GM23248 (cell line): ENCODE data around the gene INSM1. TPM values are rescaled to one million over a fixed set of nuclear protein-coding genes. Genes with fewer than 3 reads are reported as not detected.

Source experiments
- DNase-seq: peaks from one replicate; pipeline ENCODE4 v3.0.0-alpha.2; 2015
- H2AFZ ChIP-seq: fragments of 200-600 bp; sonication (generic); 2 replicates; pipeline ENCODE4 v1.6.1; 2016; ENCODE audit warnings: antibody characterized with exemption
- H3F3A ChIP-seq: fragments of 200-600 bp; sonication (generic); 2 replicates; pipeline ENCODE4 v1.6.1; 2016; ENCODE audit warnings: mild to moderate bottlenecking, antibody characterized with exemption, mixed run types; ENCODE audit not compliant: insufficient read depth
- H3K27ac ChIP-seq: fragments of 200-600 bp; sonication (generic); 2 replicates; pipeline ENCODE4 v1.5.1; 2016; ENCODE audit warnings: mild to moderate bottlenecking
- H3K27me3 ChIP-seq: fragments of 200-600 bp; sonication (generic); replicated peaks from 2 replicates; pipeline ENCODE4 v1.6.1; 2016; ENCODE audit warnings: mild to moderate bottlenecking; ENCODE audit not compliant: insufficient read depth
- H3K36me3 ChIP-seq: fragments of 200-600 bp; sonication (generic); 2 replicates; pipeline ENCODE4 v1.6.1; 2016; ENCODE audit warnings: low read depth, mild to moderate bottlenecking
- H3K4me1 ChIP-seq: fragments of 200-600 bp; sonication (generic); 2 replicates; pipeline ENCODE4 v1.6.1; 2016; ENCODE audit warnings: mild to moderate bottlenecking; ENCODE audit not compliant: insufficient read depth
- H3K4me2 ChIP-seq: fragments of 200-600 bp; sonication (generic); one replicate; pipeline ENCODE4 v1.6.1; 2016; ENCODE audit warnings: mild to moderate bottlenecking; ENCODE audit not compliant: unreplicated experiment
- H3K4me3 ChIP-seq: fragments of 200-600 bp; sonication (generic); 2 replicates; pipeline ENCODE4 v1.5.1; 2016; ENCODE audit warnings: mild to moderate bottlenecking
- H3K79me2 ChIP-seq: fragments of 200-600 bp; sonication (generic); 2 replicates; pipeline ENCODE4 v1.6.1; 2016; ENCODE audit warnings: mild to moderate bottlenecking; ENCODE audit not compliant: insufficient read depth
- H3K9ac ChIP-seq: fragments of 200-600 bp; sonication (generic); 2 replicates; pipeline ENCODE4 v1.6.1; 2016; ENCODE audit warnings: mild to moderate bottlenecking
- H3K9me2 ChIP-seq: fragments of 200-600 bp; sonication (generic); 2 replicates; pipeline ENCODE4 v1.6.1; 2016; ENCODE audit warnings: mixed run types, mild to moderate bottlenecking, moderate library complexity; ENCODE audit not compliant: insufficient read depth
- H3K9me3 ChIP-seq: fragments of 200-600 bp; sonication (generic); one replicate; pipeline ENCODE4 v1.6.1; 2017; ENCODE audit warnings: low read depth
- H4K20me1 ChIP-seq: fragments of 200-600 bp; sonication (generic); 2 replicates; pipeline ENCODE4 v1.6.0; 2016; ENCODE audit not compliant: insufficient read depth
- EZH2 ChIP-seq: fragments of 200-600 bp; sonication (generic); IDR thresholded peaks from 2 replicates; pipeline ENCODE4 v1.6.1; 2018; ENCODE audit warnings: antibody characterized with exemption, mild to moderate bottlenecking; ENCODE audit not compliant: insufficient read depth, poor library complexity, severe bottlenecking
- EZH2phosphoT487 ChIP-seq: fragments of 200-600 bp; sonication (generic); IDR thresholded peaks from 2 replicates; pipeline ENCODE4 v1.6.1; 2018; ENCODE audit warnings: antibody characterized with exemption, moderate library complexity, mild to moderate bottlenecking, low read depth; ENCODE audit not compliant: insufficient read depth
- WGBS, 2 experiments: methylation state at CpG; one replicate each; pipeline ENCODE4 v1.1.6; 2015 to 2017; ENCODE audit warnings: low lambda C conversion rate in 2 of 2, low coverage in 1 of 2; ENCODE audit errors: missing lambda C conversion rate in 2 of 2; 5-methylcytosine and 5-hydroxymethylcytosine counted together
- in situ Hi-C: fragments of 300-500 bp; cut with MboI; formaldehyde crosslinking; loops from 2 replicates; pipeline ENCODE4 v1.15.0; 2020
- polyA plus RNA-seq: library from polyadenylated mRNA; unstranded; fragments of >200 nt; fragmentation: Nextera tagmentation; extraction: Ambion mirVana; gene quantifications from 2 replicates; pipeline ENCODE4 v1.2.1, GENCODE V29; 2016
- total RNA-seq: library from RNA; depleted of rRNA; stranded (reverse); fragments of >200 nt; shearing (Covaris generic); gene quantifications from 2 replicates; pipeline ENCODE4 v1.2.3, GENCODE V29; 2014

The INSM1 gene
- total and polyA plus RNA-seq, 2 experiments from 2014 or later = not detected

- peaks cover 31% of the 10 kb centered on the region for H3K27me3 ChIP-seq
- no peaks in the 10 kb centered on the region for H3K79me2 ChIP-seq
- in situ Hi-C loops = no loop called here
- H3K4me2 ChIP-seq = no peak overlapping the region
- H4K20me1 ChIP-seq = no peaks in the 10 kb centered on the region
- no peaks in the 10 kb centered on the region for H3K9me2 ChIP-seq
- H3K36me3 ChIP-seq = no peaks in the 10 kb centered on the region
- no peak for DNase-seq
- no peaks in the 10 kb centered on the region; the same call in 1 of the 2 replicates for H3F3A ChIP-seq
- H2AFZ ChIP-seq = no peak overlapping the region
- H3K27ac ChIP-seq = no peak overlapping the region
- H3K9me3 ChIP-seq = no peaks in the 10 kb centered on the region
- TF ChIP-seq EZH2 (no peak), EZH2phosphoT487 (no peak)
- no peak overlapping the region for H3K9ac ChIP-seq
- no peak overlapping the region for H3K4me3 ChIP-seq
- no peaks in the 10 kb centered on the region for H3K4me1 ChIP-seq
Measured at GRCh38 chr20:20358801-20359200, 9.1 kb upstream of the INSM1 start.

DNA sequence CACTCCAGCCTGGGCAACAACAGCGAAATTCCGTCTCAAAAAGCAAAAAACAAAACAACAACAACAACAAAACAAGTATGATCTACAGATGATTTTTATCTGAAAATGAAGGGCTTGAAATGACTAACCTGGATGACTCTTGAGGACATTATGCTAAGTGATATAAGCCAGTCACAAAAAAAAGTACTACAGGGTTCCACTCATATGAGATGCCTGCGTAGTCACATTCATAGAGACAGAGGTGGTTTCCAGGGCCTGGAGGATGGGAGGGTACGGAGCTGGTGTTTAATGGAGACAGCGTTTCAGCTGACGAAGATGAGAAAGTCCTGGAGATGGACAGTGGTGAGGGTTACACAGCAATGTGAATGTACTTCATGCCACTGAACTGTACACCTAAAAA is 8.3 kb upstream of the INSM1 start:
- H3K9ac ChIP-seq = no peak overlapping the region
- no peaks in the 10 kb centered on the region for H3K36me3 ChIP-seq
- in situ Hi-C loops = loop anchor here (10.0 kb wide), 1 partner anchor 195 kb away; no protein-coding TSS in a partner anchor
- H3F3A ChIP-seq = no peaks in the 10 kb centered on the region; the same call in 1 of the 2 replicates
- no peaks in the 10 kb centered on the region for H4K20me1 ChIP-seq
- no peak overlapping the region for H3K4me2 ChIP-seq
- no peak overlapping the region for H2AFZ ChIP-seq
- H3K4me3 ChIP-seq = no peak overlapping the region
- DNase-seq = no peak
- WGBS, 2 experiments = 61 to 70% methylated on average over 6 of the region's 6 CpGs
- no peaks in the 10 kb centered on the region for H3K79me2 ChIP-seq
- H3K9me2 ChIP-seq = no peaks in the 10 kb centered on the region
- TF ChIP-seq EZH2 = no peak
- TF ChIP-seq EZH2phosphoT487 = no peak
- no peak overlapping the region for H3K27ac ChIP-seq
- H3K4me1 ChIP-seq = no peaks in the 10 kb centered on the region
- H3K27me3 ChIP-seq = peaks cover 39% of the 10 kb centered on the region
- no peaks in the 10 kb centered on the region for H3K9me3 ChIP-seq

GRCh38 chr20:20360464-20360863 is 7.4 kb upstream of the INSM1 start:
- in situ Hi-C loops = loop anchor here (10.0 kb wide), 1 partner anchor 194 kb away; no protein-coding TSS in a partner anchor
- Histone ChIP-seq H2AFZ (no peak overlapping the region), H3K36me3 (no peaks in the 10 kb centered on the region), H3K27me3 (peaks cover 47% of the 10 kb centered on the region), H3K4me1 (no peaks in the 10 kb centered on the region), H3K27ac (no peak overlapping the region), H3K9me2 (no peaks in the 10 kb centered on the region), H4K20me1 (no peaks in the 10 kb centered on the region), H3K4me2 (no peak overlapping the region), H3K9me3 (no peaks in the 10 kb centered on the region), H3F3A (no peaks in the 10 kb centered on the region; the same call in 1 of the 2 replicates), H3K79me2 (no peaks in the 10 kb centered on the region), H3K4me3 (no peak overlapping the region), H3K9ac (no peak overlapping the region)
- TF ChIP-seq EZH2 = no peak
- TF ChIP-seq EZH2phosphoT487 = no peak
- WGBS, 2 experiments = 16 to 27% methylated on average over 6 of the region's 6 CpGs
- peak; percentile 78 for DNase-seq

- Histone ChIP-seq H3K27ac (no peak overlapping the region), H3K9me2 (no peaks in the 10 kb centered on the region), H2AFZ (no peak overlapping the region), H3F3A (no peaks in the 10 kb centered on the region; the same call in 1 of the 2 replicates), H3K4me1 (no peaks in the 10 kb centered on the region), H3K36me3 (no peaks in the 10 kb centered on the region), H3K4me2 (no peak overlapping the region), H3K27me3 (peaks cover 67% of the 10 kb centered on the region), H3K9me3 (no peaks in the 10 kb centered on the region), H3K79me2 (no peaks in the 10 kb centered on the region), H4K20me1 (no peaks in the 10 kb centered on the region), H3K9ac (no peak overlapping the region), H3K4me3 (no peak overlapping the region)
- peak; percentile 10 for DNase-seq
- in situ Hi-C loops = loop anchor here (10.0 kb wide), 1 partner anchor 192 kb away; no protein-coding TSS in a partner anchor
- WGBS, 2 experiments = 1 to 3% methylated on average over 10 to 17 of the region's 17 CpGs
- TF ChIP-seq EZH2phosphoT487 (0 out of 2 replicates have a peak, but pooled peaks have one; percentile 37), EZH2 (no peak)
Measured at GRCh38 chr20:20362774-20363433, 5.0 kb upstream of the INSM1 start.
